Measurements from ENCODE around the gene TRAM2. TPM values are rescaled to one million over a fixed set of nuclear protein-coding genes. Genes with fewer than 3 reads are reported as not detected.

TRAM2 gene
- total RNA-seq, 4 donors from 2014 or later = 8.3 to 17.7 (median 14.7) TPM

DNA sequence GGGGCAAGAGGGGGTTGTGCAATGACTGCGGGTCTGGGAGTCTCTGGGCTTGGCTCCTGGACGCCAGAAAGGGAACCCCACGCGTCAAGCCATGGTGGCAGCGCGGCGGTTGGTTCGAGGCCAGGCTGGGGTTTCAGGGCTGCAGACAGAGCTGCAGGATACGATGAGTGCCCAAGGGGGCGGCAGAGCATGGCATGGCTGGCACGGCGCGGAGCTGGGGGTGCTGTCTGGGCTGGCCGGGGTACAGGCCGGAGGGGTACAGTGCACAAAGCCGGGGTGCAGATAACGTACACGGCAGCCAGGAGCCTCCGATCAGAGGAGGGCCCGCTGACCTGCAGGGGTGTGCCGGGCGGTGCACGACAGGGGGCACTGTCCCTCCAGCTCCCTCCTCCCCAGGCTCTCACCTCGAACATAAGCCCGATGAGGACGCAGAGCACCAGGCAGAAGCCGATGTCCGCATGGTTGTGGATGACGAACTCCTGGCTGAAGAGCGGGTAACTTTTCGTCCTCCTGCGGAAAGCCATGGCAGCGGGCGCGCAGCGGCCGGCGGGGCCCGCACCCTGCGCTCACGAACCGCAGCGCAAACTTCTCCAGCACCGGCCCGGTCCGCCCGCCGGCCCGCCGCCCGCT is 353 bp downstream of the TRAM2 start:
- Histone ChIP-seq H3K4me1 (peaks cover 0 to 35% (median 14%) of the 10 kb centered on the region in 4 donors), H3K27ac (peak overlapping the region; percentile 52 to 97 (median 95)), H3K9me3 (no peaks in the 10 kb centered on the region), H3K36me3 (no peaks in the 10 kb centered on the region), H3K27me3 (no peaks in the 10 kb centered on the region), H3K4me3 (peak overlapping the region; percentile 87 to 99 (median 94))
- DNase-seq = peak; percentile 68 to 87 (median 84)
- TF ChIP-seq POLR2A (IDR thresholded peaks at IDR 0.05) = peak; percentile 46 to 49
- peak; percentile 32 to 65 (median 60) for TF ChIP-seq CTCF (IDR thresholded peaks at IDR 0.05)

GRCh38 chr6:52576054-52576391 is 837 bp downstream of the TRAM2 start:
- Histone ChIP-seq H3K9me3 (no peaks in the 10 kb centered on the region), H3K4me3 (peak overlapping the region; percentile 87 to 99 (median 94)), H3K27me3 (no peaks in the 10 kb centered on the region), H3K36me3 (no peaks in the 10 kb centered on the region), H3K27ac (peak overlapping the region; percentile 52 to 97 (median 95)), H3K4me1 (peaks cover 0 to 35% (median 14%) of the 10 kb centered on the region in 4 donors)
- TF ChIP-seq CTCF (IDR thresholded peaks at IDR 0.05) (no peak), POLR2A (IDR thresholded peaks at IDR 0.05) (no peak)
- no peak for DNase-seq

GRCh38 chr6:52575502-52575892 is 1.4 kb downstream of the TRAM2 start:
- peaks cover 0 to 35% (median 14%) of the 10 kb centered on the region in 4 donors for H3K4me1 ChIP-seq
- no peak for DNase-seq

DNA sequence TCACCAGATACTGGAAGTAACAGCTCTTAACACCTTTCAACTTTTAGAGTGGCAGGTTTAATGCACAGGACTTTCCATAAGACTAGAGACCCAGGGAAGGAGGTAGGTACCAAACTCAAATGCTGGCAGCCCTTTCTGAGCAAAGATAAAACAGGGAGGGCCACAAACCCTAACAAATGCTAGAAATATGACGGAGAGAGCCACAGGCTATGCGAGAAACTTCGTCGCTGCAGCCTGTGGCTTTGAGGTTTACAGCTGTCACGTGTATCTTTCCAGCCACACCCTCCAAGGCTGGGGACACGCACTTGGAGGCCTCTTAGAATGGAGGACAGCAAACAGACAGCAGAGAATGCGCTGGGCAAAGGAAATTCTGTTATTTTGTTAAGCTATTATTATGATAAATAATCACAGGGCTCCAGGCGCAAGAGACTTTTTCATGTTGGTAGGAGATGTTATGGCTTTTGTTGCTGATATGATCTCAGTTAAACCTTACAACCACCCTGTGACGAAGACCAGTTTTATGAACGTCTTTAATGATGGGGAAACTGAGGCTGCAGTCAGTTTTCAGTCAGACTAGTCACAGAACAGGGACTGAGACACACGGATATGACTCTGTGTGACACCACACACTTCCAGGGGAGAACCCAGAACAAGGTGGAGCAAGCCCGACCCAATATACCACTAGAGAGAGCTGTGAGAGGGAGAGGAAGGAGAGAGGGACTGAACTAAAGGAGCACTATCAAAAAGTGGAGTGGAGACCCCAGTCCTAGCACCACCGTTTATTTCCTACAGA is 2.0 kb downstream of the TRAM2 start:
- TF ChIP-seq CTCF (IDR thresholded peaks at IDR 0.05) = no peak
- TF ChIP-seq POLR2A (IDR thresholded peaks at IDR 0.05) = no peak
- peak; percentile 71 to 90 (median 72) for DNase-seq
- peaks cover 0 to 35% (median 14%) of the 10 kb centered on the region in 4 donors for H3K4me1 ChIP-seq
- H3K9me3 ChIP-seq = no peaks in the 10 kb centered on the region
- H3K27ac ChIP-seq = peak overlapping the region; percentile 52 to 97 (median 95)
- no peaks in the 10 kb centered on the region for H3K27me3 ChIP-seq
- peak overlapping the region; percentile 87 to 99 (median 94) for H3K4me3 ChIP-seq
- no peaks in the 10 kb centered on the region for H3K36me3 ChIP-seq

More at GRCh38 chr6:52575502-52575892, 1.4 kb downstream of the TRAM2 start:
- H3K36me3 ChIP-seq = no peaks in the 10 kb centered on the region
- no peaks in the 10 kb centered on the region for H3K9me3 ChIP-seq
- TF ChIP-seq CTCF (IDR thresholded peaks at IDR 0.05) (no peak), POLR2A (IDR thresholded peaks at IDR 0.05) (no peak)
- H3K27ac ChIP-seq = peak overlapping the region; percentile 52 to 97 (median 95)
- no peaks in the 10 kb centered on the region for H3K27me3 ChIP-seq
- peak overlapping the region; percentile 87 to 99 (median 94) for H3K4me3 ChIP-seq

- Histone ChIP-seq H3K9me3 (no peaks in the 10 kb centered on the region), H3K27ac (peak overlapping the region in 3 of 4 donors; percentile 8 to 97 (median 27)), H3K36me3 (no peaks in the 10 kb centered on the region), H3K4me3 (peak overlapping the region in 1 of 4 donors; percentile 10), H3K4me1 (peaks cover 0 to 35% (median 14%) of the 10 kb centered on the region in 4 donors), H3K27me3 (no peaks in the 10 kb centered on the region)
- no peak for TF ChIP-seq CTCF (IDR thresholded peaks at IDR 0.05)
- no peak for TF ChIP-seq POLR2A (IDR thresholded peaks at IDR 0.05)
- no peak for DNase-seq
Measured at GRCh38 chr6:52573295-52573694, 3.6 kb downstream of the TRAM2 start.
